ENCODE results near the gene VOPP1. TPM values are rescaled to one million over a fixed set of nuclear protein-coding genes. Genes with fewer than 3 reads are reported as not detected.
A peak's percentile ranks its signal among the peaks of the same experiment; 100 is the strongest.

The VOPP1 gene
- total and polyA plus RNA-seq, 10 of the 15 experiments (the other 5 are each of a cell fraction or from before 2014, with no cell fraction given), result 32.8 to 206 (median 129) TPM

GRCh38 chr7:55513868-55514267, 58.4 kb downstream of the VOPP1 start:
- ATAC-seq (peak; percentile 36), FAIRE-seq (no peak), DNase-seq (ENCODE audit: low read depth, low spot score) (no peak)
- BruUV-seq (replicated peaks), result no TSS peak
- Histone ChIP-seq H3K9ac (ENCODE audit: control insufficient read depth, insufficient read depth, low read length) (peak overlapping the region; percentile 22; the same call in 1 of the 2 replicates), H3K4me2 (ENCODE audit: control insufficient read depth, insufficient read depth) (peak overlapping the region; percentile 36), H3K4me1 (ENCODE audit: control insufficient read depth, insufficient read depth, low read length) (peaks cover 83% of the 10 kb centered on the region), H3K27ac (ENCODE audit: control insufficient read depth, insufficient read depth) (peak overlapping the region; percentile 62), H3K36me3 (ENCODE audit: control insufficient read depth in 2 of 2, insufficient read depth in 2 of 2, low read length in 1 of 2) (peaks cover 15 to 32% of the 10 kb centered on the region in 2 experiments; a peak in 3 of 4 replicates), H2AFZ (ENCODE audit: control insufficient read depth, low read depth, low read length) (no peak overlapping the region), H3K27me3 (replicated peaks in 1 of 2; ENCODE audit: control insufficient read depth in 2 of 2, insufficient read depth in 2 of 2, low read length in 1 of 2) (no peaks in the 10 kb centered on the region), H3K4me3 (peak overlapping the region; percentile 56; the same call in 1 of the 2 replicates), H3K9me3 (replicated peaks; ENCODE audit: control insufficient read depth, insufficient read depth, low read length) (no peaks in the 10 kb centered on the region), H4K20me1 (ENCODE audit: control insufficient read depth, insufficient read depth) (no peaks in the 10 kb centered on the region), H3K79me2 (ENCODE audit: control insufficient read depth, insufficient read depth, low read length) (peaks cover 74% of the 10 kb centered on the region)
- intact Hi-C loops (cut with micrococcal nuclease; ENCODE audit: unreplicated experiment), result no loop called here
- POLR2A ChIA-PET, result interaction anchor here (0.6 to 9.8 kb wide), 5 partner anchors 19 to 592 kb away, joined by 3 to 122 read pairs (median 5); partner anchors contain the start of gene CHCHD2
- SMC1A ChIA-PET (ENCODE audit: uncharacterized antibody, unreplicated experiment), result interaction anchor here (1.3 to 21.7 kb wide), 7 partner anchors 8 to 53 kb away, joined by 3 to 354 read pairs (median 6); no protein-coding TSS in a partner anchor
- in situ Hi-C loops (cut with MboI), result no loop called here
- CTCF ChIA-PET, result interaction anchor here (0.6 to 5.8 kb wide), 10 partner anchors 8 to 205 kb away, joined by 3 to 67 read pairs (median 5); no protein-coding TSS in a partner anchor
- WGBS (ENCODE audit: insufficient coverage, insufficient replicate concordance, low lambda C conversion rate, missing lambda C conversion rate), result 1% methylated on average over 5 of the region's 5 CpGs
- RAD21 ChIA-PET (ENCODE audit: unreplicated experiment), result interaction anchor here (0.6 to 6.9 kb wide), 6 partner anchors 10 to 205 kb away, joined by 4 to 150 read pairs (median 19); no protein-coding TSS in a partner anchor
- TF ChIP-seq ASH2L (IDR thresholded peaks at IDR 0.05; ENCODE audit: borderline replicate concordance, low read depth) (no peak), TCF3 (IDR thresholded peaks at IDR 0.05; ENCODE audit: borderline replicate concordance, insufficient read depth, low read depth, low read length) (no peak), SKIL (IDR thresholded peaks at IDR 0.05; ENCODE audit: low read depth, poor library complexity, severe bottlenecking) (peak; percentile 76), POLR2A (IDR thresholded peaks at IDR 0.05; ENCODE audit: low read depth, low read length) (no peak), SMAD5 (IDR thresholded peaks at IDR 0.05; ENCODE audit: low read depth) (no peak), CHD4 (IDR thresholded peaks at IDR 0.05) (no peak), CEBPB (IDR thresholded peaks at IDR 0.05; ENCODE audit: borderline replicate concordance in 1 of 2, low read depth in 2 of 2, low read length in 2 of 2) (no peak), SPI1 (IDR thresholded peaks at IDR 0.05; ENCODE audit: borderline replicate concordance, insufficient read depth, low read depth, low read length) (no peak), NFIC (IDR thresholded peaks at IDR 0.05; ENCODE audit: low read depth, low read length) (peak; percentile 31; the same call in 1 of the 2 replicates), RELA (IDR thresholded peaks at IDR 0.05; ENCODE audit: borderline replicate concordance, partially characterized antibody) (no peak), ETV6 (conservative IDR thresholded peaks at IDR 0.05 in 1 of 2, IDR thresholded peaks at IDR 0.05 in 1 of 2; ENCODE audit: borderline replicate concordance in 1 of 2, low read depth in 1 of 2) (no peak), MTA3 (IDR thresholded peaks at IDR 0.05; ENCODE audit: borderline replicate concordance, low read length) (no peak), EED (IDR thresholded peaks at IDR 0.05; ENCODE audit: low read depth) (peak; percentile 58), FOXK2 (IDR thresholded peaks at IDR 0.05) (no peak), MTA2 (IDR thresholded peaks at IDR 0.05; ENCODE audit: low read depth) (peak; percentile 62; the same call in 1 of the 2 replicates), ZZZ3 (IDR thresholded peaks at IDR 0.05; ENCODE audit: control insufficient read depth, insufficient read length, low read depth) (no peak), PAX8 (IDR thresholded peaks at IDR 0.05) (no peak), SMC3 (IDR thresholded peaks at IDR 0.05; ENCODE audit: borderline replicate concordance, low read length) (no peak; the same call in 1 of the 2 replicates), CHD1 (IDR thresholded peaks at IDR 0.05; ENCODE audit: low read depth, low read length) (no peak)
- TF ChIP-seq, protein P1, sequence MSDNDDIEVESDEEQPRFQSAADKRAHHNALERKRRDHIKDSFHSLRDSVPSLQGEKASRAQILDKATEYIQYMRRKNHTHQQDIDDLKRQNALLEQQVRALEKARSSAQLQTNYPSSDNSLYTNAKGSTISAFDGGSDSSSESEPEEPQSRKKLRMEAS (IDR thresholded peaks at IDR 0.05; ENCODE audit: low read depth, low read length), result no peak; the same call in 1 of the 2 replicates
- TF ChIP-seq, protein P2, sequence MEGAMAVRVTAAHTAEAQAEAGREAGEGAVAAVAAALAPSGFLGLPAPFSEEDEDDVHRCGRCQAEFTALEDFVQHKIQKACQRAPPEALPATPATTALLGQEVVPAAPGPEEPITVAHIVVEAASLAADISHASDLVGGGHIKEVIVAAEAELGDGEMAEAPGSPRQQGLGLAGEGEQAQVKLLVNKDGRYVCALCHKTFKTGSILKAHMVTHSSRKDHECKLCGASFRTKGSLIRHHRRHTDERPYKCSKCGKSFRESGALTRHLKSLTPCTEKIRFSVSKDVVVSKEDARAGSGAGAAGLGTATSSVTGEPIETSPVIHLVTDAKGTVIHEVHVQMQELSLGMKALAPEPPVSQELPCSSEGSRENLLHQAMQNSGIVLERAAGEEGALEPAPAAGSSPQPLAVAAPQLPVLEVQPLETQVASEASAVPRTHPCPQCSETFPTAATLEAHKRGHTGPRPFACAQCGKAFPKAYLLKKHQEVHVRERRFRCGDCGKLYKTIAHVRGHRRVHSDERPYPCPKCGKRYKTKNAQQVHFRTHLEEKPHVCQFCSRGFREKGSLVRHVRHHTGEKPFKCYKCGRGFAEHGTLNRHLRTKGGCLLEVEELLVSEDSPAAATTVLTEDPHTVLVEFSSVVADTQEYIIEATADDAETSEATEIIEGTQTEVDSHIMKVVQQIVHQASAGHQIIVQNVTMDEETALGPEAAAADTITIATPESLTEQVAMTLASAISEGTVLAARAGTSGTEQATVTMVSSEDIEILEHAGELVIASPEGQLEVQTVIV (IDR thresholded peaks at IDR 0.05; ENCODE audit: borderline replicate concordance, partially characterized antibody), result no peak
